Retina (tissue), 1 donor: ENCODE data around the gene FADS3.

Source experiments
- DNase-seq: peaks from one replicate; pipeline ENCODE4 v3.0.0-alpha.2; 2016

FADS3 gene

DNA sequence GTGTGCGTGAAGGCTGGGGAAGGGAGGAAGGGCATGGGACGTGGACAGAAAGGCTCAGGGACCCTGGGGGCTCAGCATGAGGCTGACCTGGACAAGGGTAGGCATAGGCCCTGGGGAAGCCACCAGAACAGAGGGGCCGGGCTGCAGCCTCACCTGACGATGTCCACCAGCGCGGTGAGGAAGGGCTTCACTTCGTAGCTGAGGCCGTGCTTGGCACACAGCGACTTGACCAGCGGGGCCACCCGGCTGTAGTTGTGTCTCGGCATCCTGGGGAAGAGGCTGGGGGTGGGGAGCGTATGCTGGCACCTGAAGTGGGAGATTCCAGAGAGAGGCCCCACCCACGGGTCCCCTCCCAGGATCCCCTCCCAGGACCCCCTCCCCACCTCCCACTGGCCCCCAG is 15.6 kb downstream of the FADS3 start:
- no peak for DNase-seq

DNA sequence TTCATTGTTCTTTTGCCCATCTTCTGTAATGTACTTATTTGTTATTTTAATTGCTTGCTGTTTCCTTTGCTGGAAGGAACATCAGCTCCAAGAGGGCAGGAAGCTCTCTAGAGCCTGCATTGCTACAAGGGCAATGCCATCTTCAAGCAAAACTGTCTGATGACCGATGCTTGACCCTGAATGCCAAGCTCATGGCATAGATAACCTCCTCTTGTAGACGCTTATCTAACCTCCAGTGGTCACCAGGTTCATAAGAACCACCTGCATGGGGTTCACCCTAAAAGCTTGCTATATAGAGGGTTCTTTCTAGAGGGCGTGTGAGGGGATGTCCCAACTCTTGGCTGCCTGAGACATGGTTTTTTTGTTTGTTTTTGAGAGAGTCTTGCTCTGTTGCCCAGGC is 16.5 kb downstream of the FADS3 start:
- DNase-seq, result no peak

DNA sequence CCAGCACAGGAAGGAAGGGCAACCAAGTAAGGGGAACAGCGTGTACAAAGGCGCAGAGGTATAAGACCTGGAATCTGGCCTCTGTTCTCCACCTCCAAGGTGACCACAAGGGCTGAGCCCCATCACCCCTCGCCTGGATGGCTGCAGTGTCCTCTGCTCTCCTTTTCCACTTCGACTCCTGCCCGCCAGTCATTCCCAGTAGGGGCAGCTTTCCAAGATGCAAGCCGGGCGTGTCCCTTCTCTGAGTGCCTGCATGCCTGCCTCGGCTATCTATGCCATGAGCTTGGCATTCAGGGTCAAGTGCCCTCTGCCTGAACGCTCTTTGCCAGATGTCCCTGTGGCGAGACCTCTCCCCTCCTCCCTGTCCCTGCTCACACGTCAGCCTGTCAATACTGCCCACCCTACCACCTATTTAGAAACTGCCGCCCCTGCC is 17.0 kb downstream of the FADS3 start:
- no peak for DNase-seq

DNA sequence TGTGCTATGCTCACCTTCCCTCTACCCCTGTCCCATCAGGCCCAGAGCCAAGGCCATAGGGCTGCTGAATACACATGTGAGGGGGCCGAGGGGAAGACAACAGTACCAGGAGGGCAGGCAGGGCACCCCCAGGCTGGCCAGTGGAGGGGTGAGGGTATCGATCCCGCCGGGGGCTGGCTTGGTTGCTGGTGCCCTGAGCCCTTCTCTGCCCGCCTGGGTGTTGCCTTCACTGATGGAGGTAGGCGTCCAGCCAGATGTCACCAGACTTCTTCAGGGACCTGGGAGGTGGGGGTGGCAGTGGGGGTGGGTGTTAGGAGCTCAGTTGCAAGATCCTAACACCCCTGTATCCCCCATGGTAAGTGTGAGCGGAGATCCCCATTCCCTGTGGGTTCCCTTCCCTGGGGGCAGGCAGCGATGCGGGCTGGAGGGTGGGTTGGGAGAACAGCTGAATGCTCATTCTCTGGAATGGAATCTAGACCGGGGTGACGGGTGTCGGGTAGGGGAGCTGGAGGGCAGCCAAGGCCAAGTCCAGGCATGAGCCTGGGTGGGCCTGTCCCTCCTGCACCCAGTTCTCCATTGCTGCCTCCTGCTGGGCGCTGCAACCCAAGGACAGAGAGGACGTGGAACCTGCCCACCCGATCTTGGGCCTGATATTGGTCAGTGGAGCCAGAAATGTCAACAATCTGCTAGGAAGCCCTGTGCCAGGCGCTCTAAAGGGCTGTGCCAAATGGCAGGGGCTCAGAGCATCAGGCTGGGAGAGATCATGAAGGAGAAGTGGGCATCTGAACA is 17.6 kb downstream of the FADS3 start:
- DNase-seq, result no peak

DNA sequence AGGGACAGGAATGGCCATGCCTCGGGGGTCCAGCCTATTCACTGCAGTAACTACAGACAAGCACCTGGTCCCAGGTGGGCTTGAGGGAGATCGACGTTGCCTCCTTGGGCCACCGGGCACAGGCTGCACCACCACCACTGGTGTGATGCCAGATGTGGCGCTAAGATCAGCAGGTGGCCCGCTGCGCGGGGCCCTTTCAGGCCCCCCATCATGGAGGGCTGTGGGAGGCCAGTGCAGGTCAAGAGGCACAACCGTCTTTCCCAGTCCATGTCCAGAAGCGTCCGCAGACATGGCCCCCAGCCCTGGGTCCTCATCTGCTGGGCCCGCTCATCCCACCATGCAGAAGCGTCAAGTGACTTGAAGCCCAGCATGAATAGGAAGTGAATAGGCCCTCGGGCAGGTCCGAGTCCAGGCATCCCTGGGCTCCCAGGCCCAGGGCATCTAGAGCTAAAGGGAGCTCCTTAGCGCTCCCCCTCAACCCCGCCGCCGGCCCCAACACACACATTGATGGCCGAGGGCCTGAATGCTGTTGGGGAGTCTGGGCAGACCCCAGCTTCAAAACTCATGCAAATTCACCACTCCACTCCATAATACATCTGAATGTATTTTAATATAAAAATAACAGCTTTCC is 18.3 kb downstream of the FADS3 start:
- no peak for DNase-seq

DNA sequence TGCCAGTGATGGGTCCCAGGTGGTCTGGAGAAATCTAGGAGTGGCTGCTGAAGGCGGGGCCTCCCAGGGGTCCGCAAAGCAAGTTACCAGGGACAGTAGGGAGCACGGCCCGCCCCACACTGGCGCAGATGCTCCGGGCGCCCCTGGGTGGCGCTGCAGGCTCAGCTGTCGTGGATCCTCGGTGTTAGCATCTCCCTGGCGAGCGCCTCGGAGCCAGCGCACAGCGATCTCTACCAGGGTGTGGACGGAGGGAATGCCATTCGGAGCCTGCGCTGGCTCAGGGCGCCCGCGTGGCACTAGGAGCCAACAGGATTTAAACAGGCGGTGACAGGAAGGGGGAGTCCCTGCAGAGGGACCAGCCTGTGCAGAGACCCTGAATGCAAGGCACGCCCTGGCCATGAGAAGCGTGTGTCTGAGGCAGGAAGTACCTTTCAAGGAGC is 20.2 kb downstream of the FADS3 start:
- DNase-seq, result peak; percentile 93

DNA sequence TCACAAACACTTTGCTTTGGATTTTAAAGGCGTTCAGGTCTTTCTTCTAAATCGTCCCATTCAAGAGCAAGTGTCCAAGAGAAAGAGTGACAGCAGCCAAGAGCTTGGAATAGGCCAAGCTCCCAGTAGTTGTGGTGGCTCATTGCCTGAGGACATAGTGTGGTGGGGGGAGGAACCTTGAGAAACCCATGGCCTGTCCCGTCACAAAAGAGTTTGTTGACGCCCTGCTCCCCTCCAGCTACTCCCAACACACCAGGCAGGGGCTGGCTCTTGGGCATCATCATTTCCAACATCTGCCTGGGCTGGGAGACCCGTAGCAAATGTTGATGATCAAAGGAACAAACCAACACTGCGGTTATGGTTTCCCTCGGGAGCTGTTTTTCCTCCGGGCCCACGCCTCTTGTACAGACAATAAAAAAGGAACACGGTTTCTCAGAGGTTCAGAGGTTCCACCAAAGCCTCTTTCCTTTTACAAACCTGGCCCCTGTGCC is 20.8 kb downstream of the FADS3 start:
- no peak for DNase-seq

DNA sequence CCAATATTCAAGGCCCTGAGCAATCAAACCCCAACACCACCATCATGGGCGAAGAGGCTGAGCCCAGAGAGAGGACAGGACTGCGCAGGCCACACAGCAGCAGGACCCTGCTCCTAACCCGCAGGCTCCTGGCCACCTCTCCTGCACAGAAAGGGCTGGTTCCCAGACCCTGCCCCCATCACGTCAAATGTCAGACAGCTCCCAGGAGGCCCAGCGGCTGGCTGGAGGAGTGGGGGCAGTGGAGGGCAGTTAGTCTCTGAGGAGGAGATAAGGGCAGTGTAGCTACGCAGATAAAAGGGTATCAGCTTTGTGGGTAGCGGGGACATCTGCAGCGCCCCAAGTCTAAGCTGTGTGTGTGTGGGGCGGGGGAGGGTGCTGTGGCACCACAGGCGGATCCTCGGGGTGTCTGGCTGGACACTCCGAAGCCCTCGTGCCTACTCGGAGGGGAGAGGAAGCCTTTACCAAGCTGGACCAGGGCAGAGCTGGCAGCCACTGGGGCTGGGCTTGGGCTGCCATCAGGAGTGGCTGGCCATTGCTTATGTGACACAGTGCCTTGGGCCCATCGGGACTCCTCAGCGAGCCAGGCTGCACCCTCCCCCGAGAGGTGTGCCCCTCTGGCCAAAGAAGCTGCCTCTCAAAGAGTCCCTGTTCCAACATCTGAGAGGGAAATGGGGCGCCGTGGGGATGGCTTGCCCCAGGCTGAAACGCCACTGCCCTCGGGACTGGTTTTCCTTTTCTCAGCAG is 21.5 kb downstream of the FADS3 start:
- DNase-seq, result peak; percentile 59

DNA sequence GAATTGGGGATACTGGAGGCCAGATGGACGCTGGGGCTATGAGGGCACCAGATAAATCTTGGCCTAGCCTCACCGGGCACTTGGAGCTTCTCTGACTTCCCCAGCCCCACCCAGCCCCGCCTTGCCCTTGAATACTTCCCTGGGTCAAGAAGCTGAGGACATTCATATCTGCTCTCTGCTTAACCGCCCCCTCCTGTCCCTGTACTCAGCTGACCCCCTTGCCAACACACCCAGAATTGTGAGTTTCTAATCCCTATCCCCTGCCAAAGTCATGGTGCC is 22.0 kb downstream of the FADS3 start:
- DNase-seq, result no peak

DNA sequence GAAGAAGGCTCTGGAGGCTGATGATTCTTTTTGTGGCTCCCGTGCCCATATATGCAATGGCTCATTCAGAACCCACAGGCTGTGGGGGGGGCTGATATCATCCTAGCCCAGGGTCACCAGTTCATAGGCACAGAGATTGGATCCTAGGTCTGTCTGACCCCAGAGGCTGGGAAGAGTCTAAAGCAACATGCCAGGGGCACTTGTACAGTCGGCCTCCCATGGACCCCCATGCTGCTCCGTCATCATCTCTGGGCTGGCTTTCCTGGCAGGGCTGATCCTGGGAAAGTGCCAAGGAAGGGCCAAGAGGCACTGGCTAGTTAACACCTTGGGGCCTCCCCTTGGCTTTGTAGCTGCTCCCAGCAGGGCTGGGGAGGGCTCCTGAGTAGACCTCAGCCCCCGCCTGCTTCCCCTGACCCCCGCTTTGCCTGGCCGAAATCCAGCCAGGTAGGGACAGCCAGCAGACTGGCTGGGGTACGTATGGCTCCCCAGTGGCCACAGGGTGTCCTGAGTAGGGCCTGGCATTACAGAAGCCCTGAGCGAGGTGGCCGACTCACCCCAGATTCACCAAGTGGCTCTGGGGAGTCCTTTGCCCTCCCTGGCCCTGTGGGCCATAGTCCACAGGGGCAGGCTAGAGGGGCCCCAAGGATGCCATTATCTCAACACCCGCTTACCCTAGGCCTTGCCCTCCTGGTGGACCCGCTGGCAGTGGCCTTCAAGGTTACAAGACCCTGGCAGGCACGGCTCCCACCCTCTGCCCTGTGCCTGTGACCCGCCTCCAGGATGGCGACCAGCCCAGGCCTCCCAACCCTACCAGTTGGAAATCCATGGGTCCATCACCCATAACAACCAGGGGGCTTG is 22.5 kb downstream of the FADS3 start:
- DNase-seq, result no peak

DNA sequence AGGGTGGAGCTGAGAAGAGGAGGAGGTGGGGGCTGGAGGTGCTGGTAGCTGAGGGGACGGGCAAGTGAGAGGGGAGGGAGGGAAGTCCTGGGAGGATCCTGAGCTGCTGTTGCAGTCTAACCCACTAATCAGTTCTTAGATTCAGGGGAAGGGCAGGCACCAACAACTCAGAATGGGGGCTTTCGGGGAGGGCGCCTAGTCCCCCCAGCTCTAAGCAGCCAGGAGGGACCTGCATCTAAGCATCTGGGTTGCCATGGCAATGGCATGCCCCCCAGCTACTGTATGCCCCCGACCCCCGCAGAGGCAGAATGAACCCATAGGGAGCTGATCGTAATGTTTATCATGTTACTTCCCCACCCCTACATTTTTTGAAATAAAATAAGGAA is 24.4 kb downstream of the FADS3 start:
- DNase-seq, result no peak

DNA sequence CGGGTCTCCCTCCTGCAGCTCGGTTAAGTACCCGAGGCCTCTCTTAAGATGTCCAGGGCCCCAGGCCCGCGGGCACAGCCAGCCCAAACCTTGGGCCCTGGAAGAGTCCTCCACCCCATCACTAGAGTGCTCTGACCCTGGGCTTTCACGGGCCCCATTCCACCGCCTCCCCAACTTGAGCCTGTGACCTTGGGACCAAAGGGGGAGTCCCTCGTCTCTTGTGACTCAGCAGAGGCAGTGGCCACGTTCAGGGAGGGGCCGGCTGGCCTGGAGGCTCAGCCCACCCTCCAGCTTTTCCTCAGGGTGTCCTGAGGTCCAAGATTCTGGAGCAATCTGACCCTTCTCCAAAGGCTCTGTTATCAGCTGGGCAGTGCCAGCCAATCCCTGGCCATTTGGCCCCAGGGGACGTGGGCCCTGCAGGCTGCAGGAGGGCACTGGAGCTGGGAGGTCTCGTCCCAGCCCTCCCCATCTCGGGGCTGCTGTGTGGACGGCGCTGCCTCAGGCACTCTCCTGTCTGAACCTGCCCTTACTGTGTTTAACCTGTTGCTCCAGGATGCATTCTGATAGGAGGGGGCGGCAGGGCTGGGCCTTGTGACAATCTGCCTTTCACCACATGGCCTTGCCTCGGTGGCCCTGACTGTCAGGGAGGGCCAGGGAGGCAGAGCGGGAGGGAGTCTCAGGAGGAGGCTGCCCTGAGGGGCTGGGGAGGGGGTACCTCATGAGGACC is 25.0 kb downstream of the FADS3 start:
- DNase-seq, result no peak

DNA sequence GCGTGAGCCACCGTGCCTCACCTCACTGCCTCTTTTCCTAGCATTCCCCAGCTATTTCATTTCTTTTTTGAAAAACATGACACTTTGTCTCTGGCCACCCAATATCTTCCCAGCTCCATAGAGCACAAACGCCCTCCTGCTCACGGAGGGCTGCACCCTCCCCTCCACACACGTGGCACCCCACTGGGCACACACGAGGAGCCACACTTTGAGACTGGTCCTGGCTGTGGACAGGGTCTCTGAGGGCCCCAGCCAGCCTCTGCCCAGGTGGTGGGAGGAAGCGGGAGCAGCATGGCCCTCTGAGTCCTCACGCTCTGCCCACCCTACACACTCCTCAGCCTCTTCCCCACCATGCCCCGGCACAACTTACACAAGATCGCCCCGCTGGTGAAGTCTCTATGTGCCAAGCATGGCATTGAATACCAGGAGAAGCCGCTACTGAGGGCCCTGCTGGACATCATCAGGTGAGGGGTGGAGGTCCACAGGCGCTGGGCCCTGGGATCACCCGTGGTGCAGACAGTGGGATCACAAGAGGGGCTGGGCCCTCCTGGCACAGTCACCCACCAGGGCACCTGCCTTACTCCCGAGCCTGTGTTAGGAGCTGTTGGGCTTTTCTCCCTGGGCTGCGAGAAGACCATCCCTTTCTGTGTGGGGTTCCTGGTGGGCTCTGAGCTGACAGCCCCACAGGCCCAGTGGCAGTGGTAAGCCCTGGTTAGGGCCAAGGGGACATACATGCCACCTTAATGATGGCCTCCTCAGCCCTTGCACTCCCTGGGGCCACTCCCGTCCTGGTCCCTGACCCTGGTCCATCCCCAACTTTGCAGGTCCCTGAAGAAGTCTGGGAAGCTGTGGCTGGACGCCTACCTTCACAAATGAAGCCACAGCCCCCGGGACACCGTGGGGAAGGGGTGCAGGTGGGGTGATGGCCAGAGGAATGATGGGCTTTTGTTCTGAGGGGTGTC is 26.2 kb downstream of the FADS3 start:
- no peak for DNase-seq

DNA sequence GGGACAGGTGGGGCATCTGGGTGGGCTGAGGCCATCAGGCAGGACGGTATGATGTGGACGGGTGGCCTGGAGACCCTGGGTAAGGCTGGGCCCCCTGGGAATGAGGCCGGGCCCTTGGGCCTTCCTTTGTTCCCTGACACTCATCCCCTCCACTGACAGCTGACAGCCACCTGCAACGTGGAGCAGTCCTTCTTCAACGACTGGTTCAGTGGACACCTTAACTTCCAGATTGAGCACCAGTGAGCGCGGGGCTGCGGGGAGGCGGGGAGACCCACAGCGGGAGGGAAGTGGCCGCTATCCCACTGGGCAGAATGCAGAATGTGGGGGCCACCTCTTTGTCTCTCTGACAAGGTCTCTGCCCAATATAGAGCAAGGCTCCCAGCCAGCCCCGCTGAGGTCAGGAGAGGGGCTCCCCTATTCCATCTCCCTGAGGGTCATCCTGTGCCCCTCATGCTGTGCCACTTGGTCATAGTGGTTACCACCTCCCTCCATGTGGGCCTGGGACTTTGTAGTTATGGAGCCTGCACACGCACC is 27.7 kb downstream of the FADS3 start:
- DNase-seq, result no peak

DNA sequence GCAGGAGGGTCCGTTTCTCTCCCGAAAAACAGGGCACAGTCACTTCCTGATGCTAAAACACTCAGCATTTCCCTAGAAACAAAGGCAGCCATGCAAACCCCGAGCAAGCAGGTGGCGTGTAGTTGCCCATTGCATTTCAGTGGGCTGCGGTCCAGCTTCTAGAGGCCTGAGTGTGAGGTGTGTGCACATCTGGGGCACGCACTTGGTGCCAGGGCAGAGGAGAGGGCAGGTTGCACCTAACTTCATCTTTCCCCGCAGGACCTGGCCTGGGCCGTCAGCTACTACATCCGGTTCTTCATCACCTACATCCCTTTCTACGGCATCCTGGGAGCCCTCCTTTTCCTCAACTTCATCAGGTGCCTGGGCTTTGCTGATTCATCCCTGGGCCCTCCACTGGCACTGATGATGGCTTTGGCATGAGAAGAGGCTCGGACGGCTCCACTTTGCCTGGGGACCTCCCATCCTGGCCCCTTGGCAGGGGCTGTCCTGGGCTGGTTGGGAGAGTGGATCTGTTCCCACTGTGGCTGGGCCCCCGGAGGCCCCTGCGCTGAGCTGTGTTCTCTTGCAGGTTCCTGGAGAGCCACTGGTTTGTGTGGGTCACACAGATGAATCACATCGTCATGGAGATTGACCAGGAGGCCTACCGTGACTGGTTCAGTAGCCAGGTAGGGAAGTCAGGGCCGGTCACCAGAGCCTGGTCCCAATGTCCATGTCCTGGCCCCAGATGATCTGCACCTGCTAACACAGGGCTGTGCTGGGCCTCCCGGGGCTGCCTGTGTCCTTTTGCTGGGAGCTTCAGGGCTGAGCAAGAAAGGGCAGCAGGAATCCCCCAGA is 28.4 kb downstream of the FADS3 start:
- no peak for DNase-seq

DNA sequence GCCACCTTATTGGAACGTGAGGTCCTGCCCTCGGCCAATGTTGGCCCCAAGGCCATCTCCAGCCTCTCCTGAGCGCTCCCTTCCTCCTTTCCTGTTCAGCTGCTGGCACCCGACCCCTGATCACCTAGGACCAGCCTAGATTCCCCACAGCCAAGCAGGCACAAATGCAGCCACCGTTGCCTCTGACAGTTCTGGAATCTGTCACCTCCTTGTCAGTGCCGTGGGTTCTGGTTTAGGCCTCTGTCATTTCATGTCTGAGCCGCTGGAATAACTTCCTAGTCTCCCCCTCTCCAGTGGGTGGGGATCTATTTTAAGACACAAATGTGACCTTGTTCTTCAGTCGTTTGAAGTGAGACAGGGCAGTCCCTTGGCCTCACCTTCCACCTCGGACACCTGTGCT is 29.7 kb downstream of the FADS3 start:
- DNase-seq, result no peak

DNA sequence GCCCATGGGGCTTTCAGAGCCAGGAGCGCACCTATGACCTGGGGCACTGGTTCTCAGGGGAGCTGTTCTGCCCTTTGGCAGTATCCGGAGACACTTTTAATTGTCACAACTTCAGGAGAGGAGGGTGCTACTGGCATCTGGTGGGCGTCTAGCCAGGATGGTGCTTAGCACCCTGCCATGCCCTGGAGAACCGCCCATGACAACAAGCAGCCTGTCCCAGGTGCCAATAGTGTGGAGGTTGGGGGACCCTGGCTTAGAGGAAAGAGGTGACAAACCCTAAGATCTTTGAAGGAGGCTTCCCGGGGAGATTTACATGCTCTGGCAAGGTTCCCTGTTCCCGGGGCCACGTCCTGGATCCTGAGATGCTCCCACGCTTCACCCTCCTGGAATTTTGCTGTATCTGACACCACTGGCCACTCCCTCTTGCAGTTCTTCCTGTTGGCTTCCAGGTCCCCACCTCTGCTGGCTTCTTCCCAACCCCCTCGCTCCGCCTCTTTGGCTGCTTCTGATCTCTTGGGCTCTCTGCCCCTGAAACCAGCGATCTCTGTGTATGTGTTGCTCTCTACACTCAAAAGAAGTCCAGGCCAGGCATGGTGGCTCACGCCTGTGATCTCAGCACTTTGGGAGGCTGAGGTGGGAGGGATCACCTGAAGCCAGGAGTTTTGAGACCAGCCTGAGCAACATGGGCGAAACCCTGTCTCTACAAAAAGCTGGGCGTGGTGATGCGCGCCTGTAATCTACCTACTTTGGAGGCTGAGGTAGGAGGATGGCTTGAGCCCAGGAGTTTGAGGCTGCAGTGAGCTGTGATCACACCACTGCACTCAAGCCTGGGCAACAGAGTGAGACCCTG is 31.1 kb downstream of the FADS3 start:
- DNase-seq, result no peak

DNA sequence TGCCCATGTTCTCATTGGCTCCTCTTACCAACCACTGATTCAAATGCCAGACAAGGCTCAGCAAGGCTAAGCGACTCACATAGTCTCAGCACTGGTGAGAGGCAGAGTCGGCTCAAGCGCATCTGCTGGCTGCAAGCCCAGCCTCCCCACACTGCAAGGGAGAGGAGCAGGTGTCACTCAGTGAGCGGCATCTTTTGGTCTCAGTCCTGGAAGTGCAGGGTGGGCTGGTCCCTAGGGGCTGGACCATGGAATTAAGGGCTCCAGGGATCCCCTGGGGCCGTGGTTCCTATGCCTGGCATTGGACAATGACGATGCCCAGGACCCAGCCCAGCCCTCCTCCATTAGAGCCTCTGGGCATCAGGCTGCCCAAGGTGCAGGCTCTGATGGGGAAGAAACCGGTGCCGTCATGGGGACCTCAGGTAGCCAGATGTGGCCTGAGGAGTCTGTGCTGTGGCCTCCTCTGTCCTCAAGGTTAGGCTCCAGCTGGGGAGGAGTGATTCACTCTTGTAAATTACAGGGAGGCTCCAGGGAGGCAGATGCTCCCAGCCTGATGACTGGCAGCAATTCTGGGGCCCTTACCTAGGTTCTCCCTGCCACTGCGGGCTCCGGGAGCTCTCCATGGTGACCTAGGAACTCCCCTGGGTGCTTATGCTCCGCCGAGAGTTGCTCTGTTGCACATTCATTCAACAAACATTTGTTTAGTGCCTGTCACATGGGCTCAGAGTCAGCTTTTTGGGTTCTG is 35.2 kb downstream of the FADS3 start:
- no peak for DNase-seq
